C1 segment of cervical spinal cord (tissue), 14 donors: Measurements from ENCODE around the gene IRGC.

Experiments used
- DNase-seq, 14 donors: peaks; one replicate each; lab custom pipeline; 2025; lab: John Stamatoyannopoulos, UW

Gene IRGC

GRCh38 chr19:43724896-43725295 is 9.0 kb downstream of the IRGC start:
- no peak for DNase-seq

DNA sequence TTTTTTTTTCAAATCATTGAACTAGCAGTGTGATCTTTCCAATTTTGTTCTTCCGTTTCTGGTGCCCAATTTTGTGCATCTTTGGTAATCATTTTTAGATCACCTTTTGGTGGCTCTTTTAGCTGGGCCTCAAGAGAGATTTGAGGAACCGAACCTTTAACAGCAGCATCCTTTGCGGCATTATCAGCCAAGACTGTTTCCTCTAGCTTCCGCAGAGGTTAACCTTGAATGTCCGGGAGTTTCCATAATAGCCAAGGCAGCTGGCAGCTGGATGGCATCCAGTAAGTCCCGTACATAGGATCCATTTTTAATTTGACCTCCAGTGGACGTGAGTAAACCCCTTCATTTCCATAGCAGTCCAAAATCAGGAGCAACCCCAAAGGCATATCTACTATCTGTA is 9.6 kb downstream of the IRGC start:
- DNase-seq, result no peak

DNA sequence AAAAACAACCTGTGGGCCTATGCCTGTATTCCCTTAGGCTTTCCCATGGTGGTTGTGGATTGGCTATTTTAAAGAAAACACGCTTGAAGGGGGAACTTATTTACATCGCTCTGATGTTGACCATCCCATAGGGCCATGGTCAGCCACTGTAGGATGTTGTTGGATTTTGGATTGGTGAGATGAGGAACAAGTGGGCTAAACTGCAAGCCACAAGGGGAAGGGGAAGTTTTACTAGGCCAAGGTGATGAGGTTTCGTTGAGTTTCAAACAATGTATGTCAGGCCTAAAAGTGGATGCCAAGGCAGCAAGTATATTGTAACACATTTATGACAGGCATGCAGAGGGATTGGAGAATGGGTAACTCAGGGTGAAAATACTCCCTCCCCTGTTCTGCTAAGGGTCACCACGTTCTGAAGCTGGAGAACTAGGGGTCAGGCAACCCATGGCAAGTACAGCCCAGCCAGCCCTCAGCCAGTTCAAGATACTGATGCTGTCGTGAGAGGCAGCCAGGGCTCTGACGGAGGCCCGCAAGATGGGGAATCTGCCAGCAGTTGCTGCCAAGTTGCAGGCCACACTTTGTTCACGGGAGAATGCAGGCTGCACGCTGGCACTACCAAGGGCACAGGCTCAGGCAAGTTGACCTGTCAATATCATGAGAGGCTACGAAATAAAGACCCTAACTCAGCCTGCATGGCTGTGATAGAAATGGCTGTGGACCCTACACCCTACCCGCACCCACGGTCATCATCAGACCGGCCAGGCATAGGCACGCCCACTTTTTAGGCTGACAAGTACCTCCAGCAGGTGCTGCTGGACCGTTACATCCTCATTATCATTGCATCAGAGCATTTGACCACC is 11.1 kb downstream of the IRGC start:
- peak in 2 of 14 donors; percentile 3 to 22 for DNase-seq

DNA sequence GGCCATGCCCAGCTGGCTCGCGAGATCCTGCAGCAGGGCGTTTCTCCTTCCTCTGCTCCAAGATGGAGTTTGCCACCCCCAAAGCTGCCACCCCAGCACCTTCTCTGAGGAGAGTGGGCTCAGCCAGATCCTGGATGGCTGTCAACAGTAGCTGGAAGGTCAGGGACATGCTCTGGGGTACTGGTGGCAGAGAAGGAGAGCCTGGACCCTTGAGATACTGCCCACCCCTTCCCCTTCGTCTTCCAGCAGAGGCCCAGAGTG is 11.6 kb downstream of the IRGC start:
- no peak for DNase-seq

DNA sequence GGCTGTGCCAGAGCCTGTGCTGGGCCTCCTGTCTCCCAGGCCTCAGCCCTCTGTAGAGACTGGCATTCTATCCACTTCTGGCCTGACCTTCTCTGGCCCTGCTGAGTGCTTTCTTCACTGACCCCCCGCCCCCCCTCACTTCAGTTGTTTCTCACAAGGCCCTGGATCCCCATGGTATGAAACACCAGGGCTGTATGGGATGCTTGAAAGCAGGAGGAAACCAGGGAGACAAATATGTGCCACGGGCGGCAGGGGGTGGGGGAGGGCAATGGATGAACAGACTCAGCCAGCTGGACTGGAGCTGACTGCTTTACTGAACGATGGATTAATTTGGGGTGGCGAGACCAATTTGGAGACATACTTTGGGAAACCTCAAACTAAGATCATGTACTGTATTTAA is 14.0 kb downstream of the IRGC start:
- no peak for DNase-seq

GRCh38 chr19:43731346-43731745 is 15.5 kb downstream of the IRGC start:
- DNase-seq, result no peak

DNA sequence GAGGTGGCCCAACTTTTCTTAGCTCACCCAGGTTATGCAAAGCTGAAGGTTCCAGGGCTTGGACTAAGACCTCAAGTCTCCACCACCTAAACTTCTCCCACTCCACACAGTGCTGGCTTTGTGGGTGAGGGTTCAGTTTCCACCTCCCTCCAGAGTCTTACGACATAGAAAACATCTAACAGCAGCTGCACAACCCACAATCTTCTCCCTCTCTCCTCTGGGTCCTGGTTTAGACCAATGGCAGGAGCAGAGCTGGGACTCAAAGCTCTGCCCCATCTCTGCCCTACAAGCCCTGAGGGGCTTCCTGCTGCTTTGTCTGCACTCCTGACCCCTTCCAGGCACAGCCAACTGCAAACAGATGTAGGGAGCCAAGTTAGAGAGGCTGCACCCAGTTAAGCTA is 16.0 kb downstream of the IRGC start:
- no peak for DNase-seq

- no peak for DNase-seq
Observed at GRCh38 chr19:43735013-43735412, 19.1 kb downstream of the IRGC start.

DNA sequence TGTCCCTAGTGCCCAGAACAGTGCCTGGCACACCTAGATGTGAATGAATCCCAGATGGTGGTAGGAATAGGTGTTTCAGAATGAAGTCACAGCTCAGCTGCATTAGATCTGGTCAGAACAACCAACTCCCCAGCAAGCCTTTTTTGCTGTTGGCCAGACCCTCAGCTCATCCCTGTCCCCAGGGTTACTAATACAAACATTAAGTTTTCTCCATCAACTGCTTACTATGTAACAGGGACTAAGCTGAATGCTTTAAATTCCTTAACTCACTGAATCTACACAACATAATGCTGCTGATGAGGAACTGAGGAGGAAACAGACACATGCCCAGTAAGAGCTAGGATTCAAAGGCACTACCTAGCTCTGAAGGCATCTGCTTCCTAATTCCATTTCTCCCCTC is 20.1 kb downstream of the IRGC start:
- no peak for DNase-seq

DNA sequence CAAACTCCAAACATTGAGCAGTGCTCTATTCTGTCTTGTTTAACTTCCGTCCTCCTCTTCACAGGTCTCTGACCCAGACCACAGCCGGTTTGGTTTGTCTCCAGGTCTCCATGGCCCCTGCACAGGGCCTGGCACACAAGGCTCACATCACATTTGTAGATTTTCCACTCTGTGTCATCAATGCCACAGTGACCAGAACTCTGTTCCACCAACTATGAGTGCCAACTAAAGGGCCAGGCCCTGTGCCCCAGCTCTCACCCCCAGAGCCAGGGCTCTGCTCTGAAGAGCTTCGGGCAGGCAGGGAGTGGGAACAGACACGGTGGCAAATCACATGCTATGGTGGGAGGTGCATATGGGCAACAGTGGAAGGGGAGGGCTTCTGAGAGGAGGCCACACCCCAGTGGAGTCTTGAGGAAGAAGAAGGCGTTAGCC is 22.9 kb downstream of the IRGC start:
- no peak for DNase-seq

DNA sequence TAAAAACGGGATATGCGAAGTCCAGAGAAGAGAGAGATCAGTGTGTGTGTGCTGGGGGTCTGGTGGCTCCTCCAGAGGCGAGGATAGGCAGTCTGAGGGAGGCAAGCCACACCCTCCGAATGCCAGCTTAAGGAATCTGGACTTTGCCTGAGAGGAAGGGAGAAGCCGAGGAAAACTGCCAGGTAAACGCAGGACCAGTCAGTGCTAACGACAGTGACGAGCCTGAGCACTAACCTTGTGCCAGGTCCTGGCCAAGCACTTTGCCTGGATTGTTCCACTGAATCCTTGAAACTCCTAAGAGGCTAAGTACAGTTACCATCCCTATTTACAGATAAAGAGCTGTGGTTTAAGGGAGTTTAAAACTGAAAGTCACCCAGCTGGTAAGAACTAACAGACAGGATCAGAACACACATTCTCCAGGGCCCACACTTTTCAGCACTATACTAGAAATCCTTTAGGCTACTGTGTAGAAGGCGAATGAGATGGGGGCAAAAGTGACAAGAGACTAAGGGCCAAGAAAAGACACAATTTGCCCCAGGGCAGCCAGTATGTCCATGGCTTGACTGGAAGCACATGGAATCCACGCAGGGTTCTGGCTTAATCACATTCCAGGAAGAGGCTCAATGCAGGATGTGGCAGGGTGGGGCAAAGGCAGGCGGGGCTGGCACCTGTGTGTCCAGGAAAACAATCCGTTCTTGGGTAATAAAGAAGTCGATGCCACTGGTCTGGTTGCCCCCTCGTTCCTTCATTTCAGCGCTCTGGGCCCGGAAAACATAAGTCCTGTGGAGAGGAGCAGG is 23.8 kb downstream of the IRGC start:
- no peak for DNase-seq

DNA sequence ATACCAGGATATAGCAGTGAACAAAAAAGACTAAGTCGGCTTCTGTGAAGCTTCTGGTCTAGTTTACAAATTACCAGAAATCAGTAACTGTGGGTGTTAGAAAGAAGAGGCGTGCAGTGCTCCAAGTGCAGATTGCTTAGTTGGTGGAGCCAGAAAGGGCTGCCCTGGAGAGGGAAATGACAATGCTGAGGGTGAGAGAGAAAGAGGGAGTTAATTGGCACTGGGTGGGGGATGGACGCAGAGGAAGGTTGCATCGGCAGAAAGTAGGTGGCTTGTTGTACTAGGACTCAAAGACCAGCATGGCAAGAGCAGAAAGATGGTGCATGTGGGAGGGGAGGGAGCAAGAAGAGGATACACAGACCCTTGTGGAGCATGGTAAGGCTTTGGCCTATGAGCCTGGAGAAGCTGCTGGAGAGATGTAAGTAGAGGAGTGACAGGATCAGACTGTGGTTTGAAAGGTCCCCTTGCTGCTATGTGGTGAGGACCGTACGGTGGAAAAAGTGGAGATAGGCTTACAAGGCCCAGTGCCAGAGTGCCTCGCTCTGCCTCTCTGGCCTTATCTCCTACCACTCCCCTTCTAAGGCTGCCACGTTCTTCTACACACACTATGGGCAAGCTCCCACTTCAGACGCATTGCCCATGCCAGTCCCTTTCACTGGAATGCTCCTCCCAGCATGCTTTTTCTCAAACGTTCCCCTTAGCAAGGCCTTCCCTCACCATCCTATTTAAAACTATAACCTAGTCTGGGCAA is 25.4 kb downstream of the IRGC start:
- DNase-seq, result no peak

DNA sequence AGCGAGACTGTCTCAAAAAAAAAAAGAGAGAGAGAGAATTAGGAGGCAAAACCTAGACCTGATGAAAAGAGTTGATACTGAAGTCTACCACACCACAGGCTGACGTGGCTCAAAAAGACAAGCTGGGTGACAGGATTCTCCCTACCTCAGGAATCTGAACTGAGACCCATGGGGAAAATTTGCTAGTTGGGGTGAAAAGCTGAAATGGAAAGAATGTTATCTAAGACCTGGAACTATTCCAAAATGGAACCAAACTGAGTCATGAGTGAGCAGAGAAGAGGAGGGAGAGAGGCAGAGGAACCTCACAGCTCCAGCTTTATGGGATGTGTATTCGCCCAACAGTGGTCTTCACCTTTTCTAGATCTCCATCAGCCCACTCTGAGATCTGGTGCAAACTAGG is 27.2 kb downstream of the IRGC start:
- no peak for DNase-seq

DNA sequence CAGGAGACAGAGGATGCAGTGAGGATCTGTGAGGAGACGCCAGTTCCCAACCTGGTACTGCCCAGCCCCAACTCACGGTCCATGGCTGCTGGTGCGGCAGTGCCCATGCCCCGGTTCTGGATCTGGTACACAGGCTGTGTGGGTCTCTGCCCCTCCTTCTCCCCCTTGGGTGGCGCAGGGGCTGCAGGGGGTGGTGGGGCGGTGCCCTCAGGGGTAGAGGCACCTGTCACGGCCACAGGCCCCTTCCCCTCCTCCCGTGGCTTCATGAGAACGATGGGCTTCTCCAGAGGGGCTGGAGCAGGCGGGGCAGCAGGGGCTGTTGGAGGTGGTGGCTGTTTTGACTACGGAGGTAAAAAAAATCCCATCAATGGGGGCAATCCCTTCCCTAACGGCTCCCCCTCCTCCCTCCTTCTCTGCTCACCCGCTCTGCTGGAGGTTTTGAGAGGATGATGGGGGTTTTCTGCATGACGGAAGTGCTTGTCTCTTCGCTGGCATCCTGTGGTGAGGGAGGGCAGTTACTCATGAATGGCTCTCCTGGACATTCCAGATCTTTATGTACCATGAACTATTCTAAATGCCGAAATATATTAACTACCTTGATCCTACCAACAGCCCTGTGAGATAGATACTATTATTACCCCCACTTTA is 31.8 kb downstream of the IRGC start:
- no peak for DNase-seq

- no peak for DNase-seq
Observed at GRCh38 chr19:43748205-43748594, 32.3 kb downstream of the IRGC start.

DNA sequence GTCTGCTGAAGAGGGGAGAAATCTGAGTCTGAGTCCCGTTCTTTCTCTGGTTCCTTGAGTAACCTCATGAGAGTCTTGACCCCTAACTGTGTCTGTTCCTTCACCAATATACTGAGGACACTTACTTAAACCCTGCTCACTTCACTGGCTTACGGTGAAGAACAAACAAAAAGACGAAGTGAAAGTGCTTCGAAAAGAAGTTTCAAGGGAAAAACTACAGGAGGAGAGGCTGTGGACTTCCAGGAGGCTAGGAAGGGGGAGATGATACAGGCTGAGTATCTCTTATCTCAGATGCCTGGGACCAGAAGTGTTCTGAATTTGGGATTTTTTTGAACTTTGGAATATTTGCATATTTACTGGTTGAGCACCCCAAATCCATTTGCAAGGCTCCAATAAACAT is 32.8 kb downstream of the IRGC start:
- DNase-seq, result no peak

- DNase-seq, result no peak
Observed at GRCh38 chr19:43749152-43749551, 33.3 kb downstream of the IRGC start.

DNA sequence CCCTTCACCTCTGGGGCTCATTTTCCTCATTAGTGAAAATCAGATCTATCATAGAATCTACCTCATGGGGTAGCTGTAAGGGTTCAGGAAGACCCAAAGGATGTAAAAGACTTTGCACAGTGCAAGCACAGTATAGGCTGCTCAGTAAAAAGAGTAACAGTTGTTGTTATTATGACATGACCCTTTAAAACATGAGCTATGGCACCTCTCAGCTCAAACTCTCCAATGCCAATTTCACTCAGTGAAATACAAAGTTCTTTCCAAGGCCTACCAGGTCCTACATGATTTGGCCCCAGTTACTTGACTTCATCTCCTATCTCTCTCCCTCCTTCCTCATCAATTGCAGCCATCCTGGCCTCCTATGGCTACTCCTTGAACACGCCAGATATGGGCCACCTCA is 34.0 kb downstream of the IRGC start:
- no peak for DNase-seq

DNA sequence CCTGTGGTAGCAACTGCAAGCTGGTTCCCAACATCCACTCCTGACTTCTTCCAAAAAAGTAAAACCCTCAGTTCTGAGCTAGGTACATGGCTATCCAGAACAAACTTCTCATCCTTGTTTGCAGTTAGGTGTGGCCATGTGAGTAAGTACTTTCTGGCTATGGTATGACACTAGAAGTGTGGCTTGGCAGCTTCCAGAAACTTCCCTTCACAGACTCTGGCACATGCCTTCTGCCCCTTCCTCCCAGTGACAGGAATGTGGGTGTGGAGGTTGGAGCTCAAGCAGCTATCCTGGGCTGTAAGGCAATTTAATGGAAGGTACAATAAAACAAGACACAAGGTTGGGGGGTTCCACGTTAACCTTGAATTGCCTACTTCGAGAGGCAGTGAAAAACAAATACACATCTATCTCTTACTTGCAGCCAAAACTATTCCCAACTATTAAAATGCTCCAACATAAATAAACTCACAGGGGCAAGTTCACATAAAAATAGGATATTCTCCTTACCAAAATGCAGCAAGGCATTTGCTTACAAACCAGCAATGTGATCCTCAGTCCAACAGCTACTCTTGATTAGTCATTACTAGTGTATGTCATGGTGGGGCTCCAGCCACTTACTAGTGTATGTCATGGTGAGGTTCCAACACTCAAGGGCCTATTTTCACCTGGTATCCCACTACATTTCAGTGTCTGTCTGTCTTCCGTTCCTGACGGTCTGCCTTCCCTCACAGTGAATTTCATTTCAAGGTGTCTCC is 35.8 kb downstream of the IRGC start:
- no peak for DNase-seq

DNA sequence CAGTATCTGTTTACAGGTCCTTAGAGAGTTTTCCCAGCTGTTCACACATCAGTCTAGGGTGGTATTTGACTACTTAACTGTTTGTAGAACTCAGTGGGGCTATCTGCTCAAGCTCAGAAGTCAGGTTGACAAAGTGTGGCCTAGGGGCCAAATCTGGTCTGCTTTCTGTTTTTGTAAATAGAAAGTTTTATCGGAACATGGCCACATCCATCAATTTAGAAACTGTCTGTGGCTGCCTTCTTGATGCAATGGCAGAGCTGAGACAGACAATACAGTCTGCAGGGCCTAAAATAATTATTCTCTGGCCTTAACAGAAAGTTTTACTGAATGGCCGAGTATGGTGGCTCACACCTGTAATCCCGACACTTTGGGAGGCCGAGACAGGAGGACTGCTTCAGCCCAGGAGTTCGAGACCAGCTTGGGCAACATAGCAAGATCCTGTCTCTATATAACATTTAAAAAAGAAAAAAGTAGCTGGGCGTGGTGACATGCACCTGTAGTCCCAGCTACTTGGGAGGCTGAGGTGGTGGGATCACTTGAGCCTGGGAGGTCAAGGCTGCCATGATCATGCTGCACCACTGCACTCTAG is 36.5 kb downstream of the IRGC start:
- DNase-seq, result no peak

DNA sequence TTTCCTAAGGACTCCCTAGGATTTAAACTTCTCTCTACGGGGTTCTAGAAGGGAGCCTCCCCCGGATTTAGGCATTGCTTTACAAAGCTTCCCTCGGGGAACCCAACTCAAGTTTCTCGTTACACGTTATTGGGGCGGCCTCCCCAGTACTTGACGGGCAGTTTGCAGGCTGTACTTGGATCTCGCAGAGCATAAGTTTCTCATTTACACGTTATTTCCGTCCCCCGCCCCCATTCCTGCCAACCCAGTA is 38.3 kb downstream of the IRGC start:
- DNase-seq, result no peak
